Posterior cingulate gyrus (tissue), 11 donors: ENCODE measurements around the gene SIK3.

ENCODE experiments used
- DNase-seq, 10 donors: peaks; one replicate each; pipeline versions ENCODE4 v3.0.0 to v3.0.0-alpha.2; 2020 to 2021; ENCODE audit warnings: mixed read lengths in 3 of 10
- intact Hi-C: fragments of 100-400 bp; cut with DNase I; formaldehyde crosslinking; loops from one replicate; pipeline ENCODE4 v1.15.1; 2023

Gene SIK3

DNA sequence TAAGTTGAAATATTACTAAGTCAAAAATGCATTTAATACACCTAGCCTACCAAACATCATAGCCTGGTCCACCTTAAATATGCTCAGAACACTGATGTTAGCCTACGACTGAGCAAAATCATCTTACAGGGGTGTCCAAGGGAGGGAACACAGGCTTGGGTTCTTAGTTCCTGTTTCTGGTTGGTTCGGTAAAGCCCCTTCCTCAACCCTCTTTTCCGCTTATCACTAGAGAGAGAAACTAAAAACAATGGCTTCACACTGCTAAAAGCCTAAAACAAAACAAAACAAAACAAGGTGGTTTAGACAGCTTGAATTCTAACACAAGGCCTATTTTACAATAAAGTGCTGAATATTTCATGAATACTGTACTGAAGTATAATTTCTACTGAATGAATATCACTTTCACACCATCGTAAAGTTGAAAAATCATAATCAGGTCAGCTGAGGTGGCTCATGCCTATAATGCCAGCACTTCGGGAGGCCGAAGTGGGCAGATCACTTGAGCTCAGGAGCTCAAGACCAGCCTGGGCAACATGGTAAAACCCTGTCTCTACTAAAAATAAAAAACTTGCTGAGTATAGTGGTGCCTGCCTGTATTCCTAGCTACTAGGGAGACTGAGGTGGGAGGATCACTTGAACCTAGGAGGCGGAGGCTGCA lies 118.0 kb downstream of the SIK3 start:
- DNase-seq = no peak
- intact Hi-C loops = no loop called here

DNA sequence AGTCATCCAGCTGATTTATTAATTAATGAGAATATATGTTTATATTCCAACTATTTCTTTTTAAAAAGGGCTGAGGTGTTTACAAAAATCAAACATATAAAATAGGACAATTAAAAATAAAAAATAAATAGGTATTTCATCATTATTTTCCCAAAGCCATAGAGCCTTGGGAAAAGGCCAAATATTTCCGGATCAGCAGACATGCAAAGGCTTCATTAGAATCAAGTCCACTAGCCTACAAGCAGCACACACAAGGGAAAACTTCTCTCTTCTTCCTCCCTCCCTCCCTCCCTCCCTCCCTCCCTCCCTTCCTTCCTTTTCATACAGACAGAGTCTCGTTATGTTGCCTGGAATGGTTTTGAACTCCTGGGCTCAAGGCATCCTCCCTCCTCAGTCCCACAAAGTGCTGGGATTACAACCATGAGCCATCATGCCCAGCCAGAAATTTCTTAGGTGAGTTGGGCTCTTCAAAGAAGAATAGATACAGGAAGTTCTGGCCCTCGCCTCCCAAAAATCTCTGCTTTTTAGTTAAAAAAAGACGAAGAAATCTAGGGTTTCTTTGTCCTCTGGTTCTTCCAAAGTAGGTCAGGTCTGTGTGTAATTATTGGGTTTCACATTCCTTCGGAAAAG lies 121.2 kb downstream of the SIK3 start:
- DNase-seq = no peak
- intact Hi-C loops = no loop called here

DNA sequence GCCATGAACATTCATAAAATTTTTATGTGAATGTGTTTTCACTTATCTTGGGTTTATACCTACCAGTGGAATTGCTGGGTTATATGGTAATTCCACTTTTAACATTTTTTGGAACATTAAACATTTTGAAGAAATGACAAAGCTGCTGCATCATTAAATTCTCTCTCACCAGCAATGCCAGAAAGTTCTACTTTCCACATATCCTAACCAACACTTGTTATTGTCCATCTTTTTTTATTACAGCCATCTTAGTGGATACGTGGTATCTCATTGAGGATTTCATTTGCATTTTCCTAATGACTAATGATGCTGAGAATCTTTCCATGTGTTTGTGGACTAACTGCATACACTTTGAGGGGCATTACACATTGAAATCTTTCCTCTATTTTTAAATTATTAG lies 122.6 kb downstream of the SIK3 start:
- intact Hi-C loops = no loop called here

DNA sequence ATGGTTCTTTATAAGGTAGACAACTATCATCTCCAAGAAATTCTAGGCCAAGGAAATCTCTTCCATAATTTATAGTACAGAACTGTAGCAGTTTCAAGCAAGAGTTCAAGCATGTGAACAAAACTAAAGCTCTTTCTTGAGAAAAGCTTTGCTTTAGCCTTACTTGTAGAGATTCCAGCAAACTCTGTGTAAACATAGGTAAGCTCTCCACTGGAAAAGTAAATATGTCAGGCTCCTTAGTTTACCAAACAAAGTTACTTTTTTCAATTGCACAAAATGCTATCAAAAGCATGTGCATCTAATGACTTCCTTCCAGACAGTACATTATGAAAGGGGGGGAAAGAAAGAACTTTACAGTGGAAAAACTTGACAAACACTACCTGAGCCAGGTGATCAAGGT lies 125.0 kb downstream of the SIK3 start:
- intact Hi-C loops = loop anchor here (5.0 kb wide), 1 partner anchor 124 kb away; the partner anchor contains the start of gene SIK3
- no peak for DNase-seq

More for the DNA sequence above, 122.6 kb downstream of the SIK3 start:
- no peak for DNase-seq

DNA sequence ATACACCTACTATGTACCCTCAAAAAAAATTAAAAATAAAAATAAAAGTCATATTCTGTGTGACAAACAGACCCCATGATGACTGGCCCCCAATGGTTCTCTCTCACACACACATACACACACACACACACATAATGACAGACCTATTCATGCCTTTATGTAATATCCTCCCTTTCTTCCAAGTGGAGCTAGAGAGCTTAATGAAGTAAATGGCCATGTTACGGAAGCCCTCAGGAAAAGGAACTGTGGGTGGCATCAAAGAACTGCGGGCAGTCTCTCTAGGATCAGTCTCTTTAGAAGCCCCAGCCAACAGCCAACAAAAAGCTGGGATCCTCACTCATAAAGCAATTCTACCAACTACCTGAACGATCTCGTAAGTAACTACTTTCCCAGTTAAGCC lies 125.5 kb downstream of the SIK3 start:
- no peak for DNase-seq
- intact Hi-C loops = loop anchor here (5.0 kb wide), 1 partner anchor 125 kb away; the partner anchor contains the start of gene SIK3

DNA sequence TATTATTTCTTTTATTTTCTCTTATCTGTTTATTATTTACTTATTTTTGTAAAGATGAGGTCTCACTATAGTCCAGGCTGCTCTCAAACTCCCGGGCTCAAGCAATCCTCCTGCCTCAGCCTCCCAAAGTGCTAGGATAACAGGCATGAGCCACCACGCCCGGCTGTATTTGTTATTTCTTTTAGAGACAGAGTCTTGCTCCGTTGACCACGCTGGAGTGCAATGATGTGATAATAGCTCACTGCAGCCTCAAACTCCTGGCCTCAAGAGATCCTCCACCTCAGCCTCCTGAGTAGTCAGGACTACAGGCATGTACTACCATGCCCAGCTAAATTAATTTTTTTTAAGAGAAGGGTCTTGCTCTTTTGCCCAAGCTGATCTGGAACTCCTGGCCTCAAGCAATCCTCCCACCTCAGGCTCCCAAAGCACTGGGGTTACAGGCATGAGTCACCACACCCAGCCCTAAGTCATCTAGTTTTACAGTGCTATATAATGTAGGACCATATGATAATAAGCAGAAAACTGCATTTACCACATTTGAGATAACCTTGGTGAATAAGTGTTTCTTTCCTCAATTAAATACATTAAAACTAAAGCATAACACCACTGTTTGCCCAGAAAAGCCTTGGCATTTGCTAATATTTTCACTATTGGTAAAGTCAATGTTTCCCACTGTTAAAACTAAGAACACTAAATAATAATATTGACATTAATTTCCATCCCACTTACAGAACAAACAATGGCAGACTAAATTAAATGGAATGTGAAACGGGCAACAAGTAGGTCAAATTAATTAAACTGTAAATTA lies 127.5 kb downstream of the SIK3 start:
- intact Hi-C loops = loop anchor here (5.0 kb wide), 1 partner anchor 127 kb away; the partner anchor contains the start of gene SIK3
- no peak for DNase-seq

DNA sequence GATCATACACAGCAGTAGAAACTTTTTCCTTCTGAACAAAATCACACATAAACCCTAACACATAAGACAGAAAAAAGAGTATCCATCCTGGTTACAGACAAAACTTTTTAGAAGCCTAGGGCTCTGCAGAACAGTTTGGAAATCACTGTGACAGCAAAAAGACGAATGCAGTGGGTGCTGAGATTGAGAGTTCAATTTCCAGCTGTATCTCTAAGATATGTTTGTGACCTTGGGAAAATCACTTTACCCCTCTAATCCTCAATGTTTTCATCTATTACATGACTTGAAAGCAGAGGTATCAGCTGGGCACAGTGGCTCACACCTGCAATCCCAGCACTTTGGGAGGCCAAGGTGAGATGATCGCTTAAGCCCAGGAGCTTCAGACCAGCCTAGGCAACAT lies 128.5 kb downstream of the SIK3 start:
- no peak for DNase-seq
- intact Hi-C loops = loop anchor here (5.0 kb wide), 1 partner anchor 128 kb away; the partner anchor contains the start of gene SIK3

DNA sequence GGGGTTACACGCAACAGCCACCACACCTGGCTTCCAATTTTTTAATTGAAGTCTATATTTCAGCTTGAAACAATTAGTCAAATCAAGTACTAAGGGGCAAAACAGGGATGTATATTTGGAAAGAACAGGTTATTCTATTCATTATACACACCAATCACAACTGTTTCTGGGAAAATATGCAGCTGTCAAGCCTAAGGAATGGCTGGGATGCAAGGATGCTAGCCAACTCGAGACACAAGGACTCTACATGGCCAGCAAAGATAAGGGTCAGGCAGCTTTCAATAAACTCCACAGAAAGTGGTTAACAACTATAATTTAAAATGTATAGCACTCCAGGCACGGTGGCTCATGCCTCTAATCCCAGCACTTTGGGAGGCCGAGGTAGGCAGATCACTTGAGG lies 134.0 kb downstream of the SIK3 start:
- DNase-seq = no peak
- intact Hi-C loops = no loop called here

DNA sequence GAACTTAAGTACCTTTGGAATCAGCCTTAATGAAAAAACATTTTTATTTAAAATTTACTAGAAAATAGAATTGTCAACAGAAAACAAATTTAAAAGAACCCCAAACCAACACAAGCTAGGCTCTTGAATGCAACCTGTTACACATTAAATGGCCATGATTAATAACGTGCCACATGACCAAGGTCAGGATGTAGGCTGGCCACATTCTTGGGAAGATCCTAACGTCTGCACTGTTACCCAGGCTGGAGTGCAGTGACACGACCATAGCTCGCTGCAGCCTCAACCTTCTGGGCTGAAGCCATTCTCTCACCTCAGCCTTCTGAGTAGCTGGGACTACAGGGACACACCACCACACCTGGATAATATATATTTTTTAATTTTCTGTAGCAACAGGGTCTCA lies 134.4 kb downstream of the SIK3 start:
- DNase-seq = no peak
- intact Hi-C loops = no loop called here

DNA sequence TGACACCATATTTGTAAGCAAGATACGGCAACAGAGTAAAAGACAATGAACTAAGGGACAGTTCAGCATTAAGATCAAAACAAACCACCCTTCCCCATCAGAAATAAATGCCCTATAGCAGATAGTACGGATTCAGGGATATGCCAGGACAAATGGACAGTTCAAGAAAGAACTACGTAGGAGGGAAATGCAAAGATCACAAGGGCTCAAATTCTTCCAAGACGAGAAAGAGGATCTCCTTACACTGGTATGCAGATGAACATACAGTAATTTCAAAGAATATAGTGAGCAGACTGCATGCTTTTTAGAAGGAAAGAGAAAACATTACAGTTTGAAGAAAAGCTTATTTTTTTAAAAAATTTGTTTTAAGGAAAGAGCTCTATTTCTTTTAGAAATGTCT lies 136.1 kb downstream of the SIK3 start:
- DNase-seq = no peak
- intact Hi-C loops = no loop called here

DNA sequence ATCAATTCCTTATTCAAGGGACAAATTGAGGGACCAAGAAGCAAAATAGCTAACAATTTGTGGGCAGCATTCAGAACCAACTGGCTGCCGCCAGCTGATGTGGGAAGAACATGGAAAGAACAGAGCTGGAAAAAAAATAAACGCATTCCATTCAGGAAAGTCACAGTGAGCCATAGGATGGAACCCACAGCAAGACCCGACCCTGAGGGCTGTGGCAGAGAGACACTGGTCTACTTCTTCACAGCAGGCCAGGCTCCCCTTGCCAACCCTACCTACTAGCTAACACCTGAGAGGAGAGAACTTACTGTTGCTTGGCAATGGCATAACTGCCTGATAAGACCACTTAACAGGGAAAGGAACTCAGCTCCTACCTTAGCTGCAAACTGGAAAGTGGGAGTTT lies 137.3 kb downstream of the SIK3 start:
- intact Hi-C loops = no loop called here

DNA sequence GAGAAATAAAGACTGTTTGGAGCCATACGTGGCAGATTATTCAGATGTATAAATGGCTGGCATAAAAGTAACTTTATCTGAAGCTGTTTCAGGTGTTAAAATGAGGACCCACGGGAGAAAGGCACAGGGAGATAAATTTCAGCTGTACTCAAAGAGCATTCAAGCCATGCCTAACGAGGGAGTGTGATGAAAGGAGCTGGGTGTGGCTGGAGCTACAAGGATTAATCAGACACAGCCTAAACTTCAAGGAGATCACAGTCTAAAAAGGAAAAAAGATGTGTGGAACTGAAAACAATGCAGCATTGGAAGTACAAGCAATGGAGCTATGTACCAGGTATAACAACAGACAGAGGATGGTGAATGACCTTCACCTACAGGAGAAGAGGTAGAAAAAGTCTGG lies 140.0 kb downstream of the SIK3 start:
- DNase-seq = no peak
- intact Hi-C loops = no loop called here

More for the DNA sequence above, 137.3 kb downstream of the SIK3 start:
- DNase-seq = peak in 2 of 10 donors; percentile 52 to 71

DNA sequence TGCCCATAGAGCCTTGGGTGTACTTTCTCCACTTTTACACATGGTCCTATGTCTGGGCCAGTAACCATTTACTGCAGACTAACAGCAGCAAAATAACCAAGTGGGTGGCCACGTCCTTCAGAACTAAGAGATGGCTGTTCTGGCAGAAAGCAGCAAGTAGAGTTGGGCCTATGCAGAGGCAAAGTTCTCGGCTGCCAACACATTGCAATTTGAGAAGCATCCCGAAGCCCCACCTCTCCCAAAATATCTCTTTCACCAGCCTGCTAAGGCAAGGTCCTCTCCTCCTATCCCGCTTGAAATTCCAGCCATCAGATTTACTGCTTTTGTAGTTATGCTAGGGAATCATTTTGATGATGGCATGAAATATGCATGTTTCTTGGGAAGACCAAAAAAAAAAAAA lies 142.3 kb downstream of the SIK3 start:
- DNase-seq = no peak
- intact Hi-C loops = no loop called here

DNA sequence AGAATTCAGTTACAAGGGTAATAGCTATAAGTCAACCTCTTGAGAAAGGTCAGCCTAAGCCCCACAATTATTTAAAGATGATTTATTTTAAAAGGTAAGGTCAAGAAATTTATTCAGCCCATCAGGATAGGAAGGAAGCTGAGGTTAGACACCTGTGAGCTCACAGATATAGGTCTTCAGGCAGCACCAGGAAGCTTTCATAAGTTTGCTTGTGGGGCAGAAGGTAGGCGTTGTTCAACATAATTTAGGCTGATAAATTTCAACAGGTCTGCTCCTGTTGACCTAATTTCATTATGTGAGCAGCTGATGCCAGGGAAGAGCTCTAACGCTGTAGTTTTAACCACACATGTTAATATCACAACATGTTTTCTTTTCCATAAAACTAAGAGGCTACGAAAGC lies 142.7 kb downstream of the SIK3 start:
- no peak for DNase-seq
- intact Hi-C loops = no loop called here

DNA sequence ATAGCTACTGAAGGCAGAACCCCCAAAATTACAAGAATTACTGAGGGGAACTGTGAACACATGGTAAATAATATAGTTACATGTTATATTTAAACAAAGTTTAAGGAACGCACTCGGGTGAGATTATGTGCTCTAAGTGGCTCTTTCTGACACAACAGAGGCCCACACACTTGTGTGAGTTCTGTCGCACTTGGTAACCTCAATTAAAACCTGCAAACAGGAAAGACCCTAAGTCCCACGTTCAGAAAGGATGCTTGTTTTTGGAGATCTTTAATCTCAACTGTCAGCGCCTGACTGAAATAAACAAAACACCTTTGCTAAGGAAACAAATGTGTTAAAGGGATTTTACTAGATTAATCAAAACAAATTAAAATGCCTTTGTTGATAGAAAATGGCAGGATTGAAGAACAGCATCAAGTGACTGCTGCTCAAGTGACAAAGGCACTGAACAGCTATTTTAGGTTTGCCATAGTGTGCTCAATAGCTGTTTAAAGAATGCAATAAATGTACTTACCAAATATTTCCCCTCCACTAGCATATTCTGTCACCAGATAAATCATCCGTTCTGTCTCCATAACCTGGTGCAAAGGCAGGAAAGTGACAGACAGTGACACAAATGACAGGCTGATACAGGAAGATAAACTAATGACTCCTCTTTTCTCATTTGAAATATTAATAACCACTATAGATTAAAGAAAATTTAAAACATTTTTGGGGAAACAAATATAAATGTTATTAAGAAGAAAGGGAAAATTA lies 144.5 kb downstream of the SIK3 start:
- intact Hi-C loops = no loop called here
- DNase-seq = no peak

DNA sequence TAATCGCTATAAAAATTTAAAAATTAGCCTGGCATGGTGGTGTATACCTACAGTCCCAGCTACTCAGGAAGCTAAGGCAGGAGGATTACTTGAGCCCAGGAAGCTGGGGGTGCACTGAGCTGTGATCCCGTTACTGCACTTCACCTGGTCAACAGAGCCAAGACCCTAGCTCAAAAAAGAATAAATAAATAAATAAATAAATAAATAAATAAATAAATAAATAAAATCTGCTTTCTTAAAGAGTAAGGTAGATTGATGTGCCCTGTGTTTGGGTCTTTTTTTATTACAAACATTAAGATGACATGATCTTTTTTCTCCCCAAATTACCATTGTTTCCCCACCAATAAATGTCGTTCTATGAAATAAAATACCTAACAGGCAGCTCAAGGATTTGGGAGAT lies 146.5 kb downstream of the SIK3 start:
- no peak for DNase-seq
- intact Hi-C loops = no loop called here

DNA sequence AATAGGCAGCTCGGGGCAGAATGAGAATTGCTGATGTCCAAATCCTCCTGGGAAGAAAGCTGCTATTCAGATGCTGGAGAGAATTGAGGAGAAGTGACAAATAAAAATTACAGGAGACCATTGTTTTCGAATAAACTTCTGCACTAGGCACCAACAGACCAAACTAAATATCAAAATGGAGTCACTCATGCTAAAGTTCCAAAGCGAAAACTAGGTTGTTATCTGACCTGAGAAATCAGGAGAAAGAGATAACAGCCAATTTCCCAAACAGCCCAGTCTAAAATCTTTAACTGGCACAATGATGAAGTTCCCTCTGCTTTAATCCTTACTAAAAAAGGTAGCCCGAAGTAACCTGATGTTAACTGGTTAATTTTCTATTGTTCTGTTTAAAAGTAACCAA lies 148.0 kb downstream of the SIK3 start:
- DNase-seq = no peak
- intact Hi-C loops = no loop called here

DNA sequence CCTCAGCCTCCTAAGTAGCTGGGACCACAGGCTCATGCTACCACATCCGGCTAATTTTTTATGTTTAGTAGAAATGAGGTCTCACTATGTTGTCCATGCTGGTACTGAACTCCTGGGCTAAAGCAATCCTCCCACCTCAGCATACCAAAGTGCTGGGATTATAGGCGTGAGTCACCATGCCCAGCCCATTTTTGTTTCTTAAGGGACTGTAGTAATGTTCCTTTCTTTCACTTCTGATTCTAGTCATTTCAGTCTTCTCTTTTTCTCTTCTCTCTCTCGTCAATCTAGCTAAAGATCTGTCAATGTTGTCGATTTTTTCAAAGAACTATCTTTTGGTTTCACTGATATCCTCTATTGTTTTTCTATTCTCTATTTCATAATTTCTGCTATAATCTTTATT lies 149.8 kb downstream of the SIK3 start:
- DNase-seq = no peak
- intact Hi-C loops = no loop called here

DNA sequence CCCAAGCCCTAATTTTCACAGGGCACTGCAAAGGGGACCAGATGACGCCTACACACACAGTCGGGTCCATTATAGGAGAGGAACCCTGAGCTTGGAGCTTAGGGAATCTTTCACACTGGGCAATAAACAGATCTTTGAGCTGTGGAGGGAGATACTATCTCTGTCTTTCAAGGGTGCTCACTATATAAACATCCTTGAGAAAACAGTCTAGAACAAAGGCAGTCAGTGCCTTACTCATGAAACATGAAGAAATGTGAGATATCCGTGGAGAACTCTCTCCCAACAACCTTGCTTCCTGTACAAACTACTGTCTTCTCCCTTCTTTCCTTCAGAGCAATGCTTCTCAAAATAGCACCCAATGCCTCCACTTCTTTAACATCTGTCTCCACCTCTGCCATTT lies 151.8 kb downstream of the SIK3 start:
- intact Hi-C loops = no loop called here
- DNase-seq = no peak

DNA sequence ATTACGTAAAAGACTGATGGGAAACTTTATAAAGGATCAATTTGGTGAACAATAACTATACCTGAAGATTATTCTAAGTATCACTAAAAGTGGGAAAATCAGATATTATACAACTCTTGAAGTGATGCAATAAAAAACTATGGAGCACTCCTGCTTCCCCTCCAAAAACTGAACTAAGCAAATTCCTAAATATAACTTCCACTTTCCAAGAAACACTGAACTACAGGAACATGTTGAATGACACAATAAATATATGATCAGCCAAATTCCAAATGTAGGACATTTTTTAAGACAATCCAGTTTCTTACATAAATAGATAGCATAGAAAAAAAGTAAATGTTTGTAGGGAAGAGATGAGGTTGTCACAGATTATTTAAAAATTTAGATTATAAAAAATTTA lies 158.7 kb downstream of the SIK3 start:
- intact Hi-C loops = no loop called here

More for the DNA sequence above, 158.7 kb downstream of the SIK3 start:
- DNase-seq = no peak
